ENCODE results near the gene SLC41A2. TPM values are rescaled to one million over a fixed set of nuclear protein-coding genes. Genes with fewer than 3 reads are reported as not detected.

SLC41A2 gene
- total RNA-seq, 1 experiment from 2014 or later, result 3.8 TPM

DNA sequence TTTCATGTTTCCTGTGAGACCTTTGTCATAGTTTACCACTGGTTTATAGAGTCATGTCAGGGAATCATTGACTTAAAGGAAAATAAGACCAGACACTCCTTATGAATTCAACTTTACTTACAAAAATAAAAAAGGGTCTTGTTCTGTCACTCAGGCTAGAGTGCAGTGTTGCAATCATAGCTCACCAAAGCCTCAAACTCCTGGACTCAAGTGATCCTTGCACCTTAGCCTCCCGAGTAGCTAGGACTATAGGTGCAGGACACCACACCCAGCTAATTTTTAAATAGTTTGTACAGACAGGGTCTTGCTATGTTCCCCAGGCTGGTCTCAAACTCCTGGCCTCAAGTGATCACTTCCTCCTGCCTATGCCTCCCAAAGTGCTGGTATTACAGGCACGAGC, 19.0 kb downstream of the SLC41A2 start:
- ATAC-seq (no peak), DNase-seq (ENCODE audit: low spot score) (no peak)
- ChIA-PET POLR2A (no interaction called here), CTCF (no interaction called here)
- Mint-ChIP-seq H3K27ac (no peak overlapping the region), H3K4me3 (no peak overlapping the region), H3K4me1 (no peaks in the 10 kb centered on the region), H3K9me3 (peaks cover 17% of the 10 kb centered on the region), H3K27me3 (ENCODE audit: low read depth) (peaks cover 2% of the 10 kb centered on the region), H3K36me3 (peaks cover 13% of the 10 kb centered on the region)
- TF ChIP-seq FOXP1 (CRISPR knock-in tag; IDR thresholded peaks at IDR 0.05; ENCODE audit: borderline replicate concordance), result no peak
- no peak for TF ChIP-seq E2F4 (CRISPR knock-in tag; IDR thresholded peaks at IDR 0.05; ENCODE audit: borderline replicate concordance, low read depth)
- TF ChIP-seq MLX (CRISPR knock-in tag; IDR thresholded peaks at IDR 0.05), result no peak
- TF ChIP-seq CREB1 (CRISPR knock-in tag; IDR thresholded peaks at IDR 0.05), result no peak
- TF ChIP-seq STAT6 (CRISPR knock-in tag; conservative IDR thresholded peaks at IDR 0.05; ENCODE audit: low read depth), result no peak
- TF ChIP-seq ATF1 (CRISPR knock-in tag; IDR thresholded peaks at IDR 0.05), result no peak
- TF ChIP-seq, protein P1, sequence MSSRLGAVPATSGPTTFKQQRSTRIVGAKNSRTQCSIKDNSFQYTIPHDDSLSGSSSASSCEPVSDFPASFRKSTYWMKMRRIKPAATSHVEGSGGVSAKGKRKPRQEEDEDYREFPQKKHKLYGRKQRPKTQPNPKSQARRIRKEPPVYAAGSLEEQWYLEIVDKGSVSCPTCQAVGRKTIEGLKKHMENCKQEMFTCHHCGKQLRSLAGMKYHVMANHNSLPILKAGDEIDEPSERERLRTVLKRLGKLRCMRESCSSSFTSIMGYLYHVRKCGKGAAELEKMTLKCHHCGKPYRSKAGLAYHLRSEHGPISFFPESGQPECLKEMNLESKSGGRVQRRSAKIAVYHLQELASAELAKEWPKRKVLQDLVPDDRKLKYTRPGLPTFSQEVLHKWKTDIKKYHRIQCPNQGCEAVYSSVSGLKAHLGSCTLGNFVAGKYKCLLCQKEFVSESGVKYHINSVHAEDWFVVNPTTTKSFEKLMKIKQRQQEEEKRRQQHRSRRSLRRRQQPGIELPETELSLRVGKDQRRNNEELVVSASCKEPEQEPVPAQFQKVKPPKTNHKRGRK (CRISPR knock-in tag; IDR thresholded peaks at IDR 0.05; ENCODE audit: borderline replicate concordance), result no peak
- TF ChIP-seq CREM (CRISPR knock-in tag; IDR thresholded peaks at IDR 0.05), result no peak
- TF ChIP-seq, protein P2, sequence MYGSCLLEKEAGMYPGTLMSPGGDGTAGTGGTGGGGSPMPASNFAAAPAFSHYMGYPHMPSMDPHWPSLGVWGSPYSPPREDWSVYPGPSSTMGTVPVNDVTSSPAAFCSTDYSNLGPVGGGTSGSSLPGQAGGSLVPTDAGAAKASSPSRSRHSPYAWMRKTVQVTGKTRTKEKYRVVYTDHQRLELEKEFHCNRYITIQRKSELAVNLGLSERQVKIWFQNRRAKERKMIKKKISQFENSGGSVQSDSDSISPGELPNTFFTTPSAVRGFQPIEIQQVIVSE (CRISPR knock-in tag; IDR thresholded peaks at IDR 0.05; ENCODE audit: borderline replicate concordance), result no peak
- TF ChIP-seq JAZF1 (CRISPR knock-in tag; IDR thresholded peaks at IDR 0.05), result no peak
- no peak for TF ChIP-seq ZNF263 (CRISPR knock-in tag; IDR thresholded peaks at IDR 0.05; ENCODE audit: low read depth)
- TF ChIP-seq ZNF232 (CRISPR knock-in tag; IDR thresholded peaks at IDR 0.05), result no peak
- no peak for TF ChIP-seq GTF2I (CRISPR knock-in tag; conservative IDR thresholded peaks at IDR 0.05)
- no peak for TF ChIP-seq FOXK1 (CRISPR knock-in tag; IDR thresholded peaks at IDR 0.05)
- TF ChIP-seq, protein P3, sequence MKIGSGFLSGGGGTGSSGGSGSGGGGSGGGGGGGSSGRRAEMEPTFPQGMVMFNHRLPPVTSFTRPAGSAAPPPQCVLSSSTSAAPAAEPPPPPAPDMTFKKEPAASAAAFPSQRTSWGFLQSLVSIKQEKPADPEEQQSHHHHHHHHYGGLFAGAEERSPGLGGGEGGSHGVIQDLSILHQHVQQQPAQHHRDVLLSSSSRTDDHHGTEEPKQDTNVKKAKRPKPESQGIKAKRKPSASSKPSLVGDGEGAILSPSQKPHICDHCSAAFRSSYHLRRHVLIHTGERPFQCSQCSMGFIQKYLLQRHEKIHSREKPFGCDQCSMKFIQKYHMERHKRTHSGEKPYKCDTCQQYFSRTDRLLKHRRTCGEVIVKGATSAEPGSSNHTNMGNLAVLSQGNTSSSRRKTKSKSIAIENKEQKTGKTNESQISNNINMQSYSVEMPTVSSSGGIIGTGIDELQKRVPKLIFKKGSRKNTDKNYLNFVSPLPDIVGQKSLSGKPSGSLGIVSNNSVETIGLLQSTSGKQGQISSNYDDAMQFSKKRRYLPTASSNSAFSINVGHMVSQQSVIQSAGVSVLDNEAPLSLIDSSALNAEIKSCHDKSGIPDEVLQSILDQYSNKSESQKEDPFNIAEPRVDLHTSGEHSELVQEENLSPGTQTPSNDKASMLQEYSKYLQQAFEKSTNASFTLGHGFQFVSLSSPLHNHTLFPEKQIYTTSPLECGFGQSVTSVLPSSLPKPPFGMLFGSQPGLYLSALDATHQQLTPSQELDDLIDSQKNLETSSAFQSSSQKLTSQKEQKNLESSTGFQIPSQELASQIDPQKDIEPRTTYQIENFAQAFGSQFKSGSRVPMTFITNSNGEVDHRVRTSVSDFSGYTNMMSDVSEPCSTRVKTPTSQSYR (CRISPR knock-in tag; IDR thresholded peaks at IDR 0.05), result no peak
- no peak for TF ChIP-seq ZNF138 (CRISPR knock-in tag; conservative IDR thresholded peaks at IDR 0.05)

DNA sequence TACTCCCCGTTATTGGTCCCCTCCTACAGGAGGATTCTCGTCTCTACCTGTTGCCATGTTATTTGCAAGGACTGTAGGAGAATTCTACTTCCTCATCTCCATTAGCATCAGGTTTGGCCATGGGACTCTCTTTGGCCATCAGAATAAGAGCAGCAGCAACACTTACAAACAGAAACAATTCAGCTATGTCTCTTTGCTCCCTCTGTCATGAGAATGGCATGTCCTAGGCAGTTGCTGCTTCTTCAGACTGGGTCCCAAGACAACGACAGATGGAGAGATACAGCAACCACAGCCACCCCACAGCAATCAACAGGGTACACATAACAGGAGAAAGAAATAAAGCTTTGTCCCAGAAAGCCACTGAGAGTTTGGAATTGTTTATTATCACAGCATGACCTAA, 19.7 kb downstream of the SLC41A2 start:
- no peak for TF ChIP-seq ATF2 (CRISPR knock-in tag; IDR thresholded peaks at IDR 0.05; ENCODE audit: borderline replicate concordance, low read depth)
- no peak for TF ChIP-seq FOXP1 (CRISPR knock-in tag; IDR thresholded peaks at IDR 0.05; ENCODE audit: borderline replicate concordance)
- Mint-ChIP-seq H3K4me1 (no peaks in the 10 kb centered on the region), H3K9me3 (peaks cover 10% of the 10 kb centered on the region), H3K27ac (no peak overlapping the region), H3K27me3 (ENCODE audit: low read depth) (no peaks in the 10 kb centered on the region), H3K36me3 (peaks cover 6% of the 10 kb centered on the region), H3K4me3 (no peak overlapping the region)
- CTCF ChIA-PET, result no interaction called here
- ATAC-seq (no peak), DNase-seq (ENCODE audit: low spot score) (no peak)
- POLR2A ChIA-PET, result no interaction called here
